PC-9 (cell line): ENCODE measurements around the gene ASB5. TPM values are rescaled to one million over a fixed set of nuclear protein-coding genes. Genes with fewer than 3 reads are reported as not detected.

ENCODE experiments used
- BruUV-seq: library from RNA; stranded (reverse); fragments of 400-500 nt; replicated peaks from 2 replicates; lab custom pipeline; 2021; lab: Mats Ljungman, UMichigan
- CTCF ChIA-PET: fragments of 300-600 bp; sonication (Branson Sonifier 250); formaldehyde crosslinking; loops from one replicate; lab custom pipeline; 2022; ENCODE audit warnings: antibody characterized with exemption; lab: Charles Lee
- POLR2A ChIA-PET: fragments of 300-600 bp; sonication (Branson Sonifier 250); formaldehyde crosslinking; loops from one replicate; lab custom pipeline; 2022; ENCODE audit warnings: antibody characterized with exemption; ENCODE audit not compliant: unreplicated experiment; lab: Charles Lee
- DNase-seq, 2 experiments: peaks; one replicate each; pipeline versions ENCODE4 v3.0.0 to v3.0.0-alpha.2; 2015 to 2022; ENCODE audit warnings: mixed read lengths in 1 of 2
- H2AFZ ChIP-seq: fragments of 200-600 bp; sonication (generic); 2 replicates; pipeline ENCODE4 v1.8.1; 2017; ENCODE audit warnings: antibody characterized with exemption
- H3F3A ChIP-seq: fragments of 200-600 bp; sonication (generic); 2 replicates; pipeline ENCODE4 v1.8.1; 2017; ENCODE audit warnings: antibody characterized with exemption, mild to moderate bottlenecking, low read depth; ENCODE audit not compliant: insufficient read depth
- H3K27ac ChIP-seq: fragments of 200-600 bp; sonication (generic); 2 replicates; pipeline ENCODE4 v1.6.1; 2016; ENCODE audit warnings: mixed run types
- H3K27me3 ChIP-seq: fragments of 200-600 bp; sonication (generic); 2 replicates; pipeline ENCODE4 v1.6.1; 2016; ENCODE audit warnings: low read depth, mixed run types; ENCODE audit not compliant: insufficient read depth
- H3K36me3 ChIP-seq: fragments of 200-600 bp; sonication (generic); 2 replicates; pipeline ENCODE4 v1.6.1; 2016; ENCODE audit warnings: low read depth, mixed run types
- H3K4me1 ChIP-seq: fragments of 200-600 bp; sonication (generic); replicated peaks from 2 replicates; pipeline ENCODE4 v1.6.1; 2016; ENCODE audit warnings: mixed run types; ENCODE audit not compliant: insufficient read depth
- H3K4me2 ChIP-seq: fragments of 200-600 bp; sonication (generic); 2 replicates; pipeline ENCODE4 v1.6.1; 2017; ENCODE audit warnings: mixed run types
- H3K4me3 ChIP-seq: fragments of 200-600 bp; sonication (generic); 2 replicates; pipeline ENCODE4 v1.6.1; 2016; ENCODE audit warnings: mixed run types
- H3K79me2 ChIP-seq: fragments of 200-600 bp; sonication (generic); 2 replicates; pipeline ENCODE4 v1.6.1; 2017; ENCODE audit warnings: low read depth, mixed run types
- H3K9me2 ChIP-seq: fragments of 200-600 bp; sonication (generic); 2 replicates; pipeline ENCODE4 v1.8.1; 2017; ENCODE audit warnings: mild to moderate bottlenecking; ENCODE audit not compliant: insufficient read depth
- H3K9me3 ChIP-seq: fragments of 200-600 bp; sonication (generic); 2 replicates; pipeline ENCODE4 v1.8.1; 2016; ENCODE audit warnings: low read depth; ENCODE audit not compliant: insufficient read depth
- H4K20me1 ChIP-seq: fragments of 200-600 bp; sonication (generic); 2 replicates; pipeline ENCODE4 v1.8.1; 2017; ENCODE audit not compliant: insufficient read depth
- CTCF ChIP-seq: fragments of 200-600 bp; sonication (generic); conservative IDR thresholded peaks from 2 replicates; pipeline ENCODE4 v1.6.1; 2017; ENCODE audit warnings: mixed run types, antibody characterized with exemption, mild to moderate bottlenecking, moderate library complexity
- EZH2 ChIP-seq: fragments of 200-600 bp; sonication (generic); IDR thresholded peaks from 2 replicates; pipeline ENCODE4 v1.8.0; 2017; ENCODE audit warnings: antibody characterized with exemption, low read depth
- intact Hi-C: fragments of 100-400 bp; cut with micrococcal nuclease; formaldehyde crosslinking; loops from one replicate; pipeline ENCODE4 v1.10.0; 2022; ENCODE audit not compliant: unreplicated experiment
- total RNA-seq: library from RNA; stranded (reverse); gene quantifications from 2 replicates; pipeline ENCODE4 v1.2.3, GENCODE V29; 2021

Gene ASB5
- total RNA-seq, 1 experiment from 2014 or later = not detected

- no TSS peak for BruUV-seq
- no peaks in the 10 kb centered on the region for H3K4me1 ChIP-seq
- no peaks in the 10 kb centered on the region for H3K79me2 ChIP-seq
- intact Hi-C loops = no loop called here
- no peak overlapping the region for H3K4me2 ChIP-seq
- H3K4me3 ChIP-seq = no peak overlapping the region
- CTCF ChIA-PET = no interaction called here
- DNase-seq = no peak
- POLR2A ChIA-PET = no interaction called here
- no peaks in the 10 kb centered on the region for H3K27me3 ChIP-seq
- H3K9me2 ChIP-seq = no peaks in the 10 kb centered on the region
- H3K36me3 ChIP-seq = no peaks in the 10 kb centered on the region
- H4K20me1 ChIP-seq = no peaks in the 10 kb centered on the region
- no peaks in the 10 kb centered on the region for H3K9me3 ChIP-seq
- no peak overlapping the region for H3K27ac ChIP-seq
- no peak for TF ChIP-seq EZH2
- no peak for TF ChIP-seq CTCF
- H2AFZ ChIP-seq = no peak overlapping the region
- no peaks in the 10 kb centered on the region for H3F3A ChIP-seq
These were observed 21.5 kb upstream of the ASB5 start for GRCh38 chr4:176290520-176290919.

GRCh38 chr4:176289561-176289960, 20.5 kb upstream of the ASB5 start:
- Histone ChIP-seq H3K4me2 (no peak overlapping the region), H3K36me3 (no peaks in the 10 kb centered on the region), H3K4me1 (no peaks in the 10 kb centered on the region), H2AFZ (no peak overlapping the region), H3K27ac (no peak overlapping the region), H3F3A (no peaks in the 10 kb centered on the region), H3K79me2 (no peaks in the 10 kb centered on the region), H4K20me1 (no peaks in the 10 kb centered on the region), H3K9me3 (no peaks in the 10 kb centered on the region), H3K9me2 (no peaks in the 10 kb centered on the region), H3K4me3 (no peak overlapping the region), H3K27me3 (no peaks in the 10 kb centered on the region)
- ChIA-PET POLR2A (no interaction called here), CTCF (no interaction called here)
- no peak for DNase-seq
- TF ChIP-seq CTCF = no peak
- TF ChIP-seq EZH2 = no peak
- intact Hi-C loops = no loop called here
- BruUV-seq = no TSS peak

GRCh38 chr4:176288020-176288419, 19.0 kb upstream of the ASB5 start:
- no peaks in the 10 kb centered on the region for H3K9me2 ChIP-seq
- no peak for TF ChIP-seq EZH2
- no peak for TF ChIP-seq CTCF
- no peaks in the 10 kb centered on the region for H3K27me3 ChIP-seq
- no TSS peak for BruUV-seq
- no peak for DNase-seq
- CTCF ChIA-PET = no interaction called here
- H3F3A ChIP-seq = no peaks in the 10 kb centered on the region
- intact Hi-C loops = no loop called here
- no peaks in the 10 kb centered on the region for H3K79me2 ChIP-seq
- no peak overlapping the region for H2AFZ ChIP-seq
- H3K36me3 ChIP-seq = no peaks in the 10 kb centered on the region
- no peak overlapping the region for H3K4me3 ChIP-seq
- POLR2A ChIA-PET = no interaction called here
- H4K20me1 ChIP-seq = no peaks in the 10 kb centered on the region
- no peak overlapping the region for H3K27ac ChIP-seq
- H3K4me1 ChIP-seq = no peaks in the 10 kb centered on the region
- H3K4me2 ChIP-seq = no peak overlapping the region
- no peaks in the 10 kb centered on the region for H3K9me3 ChIP-seq
